ENCODE results near the gene FUT3. TPM values are rescaled to one million over a fixed set of nuclear protein-coding genes. Genes with fewer than 3 reads are reported as not detected.

FUT3 gene
- total and polyA plus RNA-seq, 8 donors, result 1.1 to 119 (median 7.8) TPM

- Histone ChIP-seq H3K36me3 (peaks cover 0 to 4% (median 0%) of the 10 kb centered on the region in 4 donors), H3K27ac (peak overlapping the region in 2 of 5 donors; percentile 46 to 88), H3K4me3 (peak overlapping the region; percentile 30 to 49 (median 40)), H3K9me3 (no peaks in the 10 kb centered on the region), H3K27me3 (peaks cover 0 to 72% (median 24%) of the 10 kb centered on the region in 3 donors), H3K4me1 (peaks cover 45 to 73% (median 71%) of the 10 kb centered on the region in 4 donors)
- TF ChIP-seq CTCF (IDR thresholded peaks at IDR 0.05), result no peak
- no peak for TF ChIP-seq POLR2A (IDR thresholded peaks at IDR 0.05)
- TF ChIP-seq EP300 (IDR thresholded peaks at IDR 0.05), result no peak
- no peak for TF ChIP-seq POLR2AphosphoS5 (IDR thresholded peaks at IDR 0.05)
- 5 to 22% (median 8%) methylated on average over 8 of the region's 8 CpGs for WGBS, 5 donors
- no peak for DNase-seq
- intact Hi-C loops (cut with DNase I; ENCODE audit: low total_unique reads), result loop anchor here (10.0 kb wide), 1 partner anchor 91 kb away; no protein-coding TSS in a partner anchor
Measured at GRCh38 chr19:5803441-5803751, 47.9 kb downstream of the FUT3 start.

GRCh38 chr19:5801796-5802619, 49.2 kb downstream of the FUT3 start:
- Histone ChIP-seq H3K36me3 (no peaks in the 10 kb centered on the region), H3K27me3 (peaks cover 0 to 72% (median 24%) of the 10 kb centered on the region in 3 donors), H3K9me3 (no peaks in the 10 kb centered on the region), H3K4me3 (no peak overlapping the region), H3K27ac (no peak overlapping the region), H3K4me1 (peaks cover 45 to 75% (median 72%) of the 10 kb centered on the region in 4 donors)
- peak in 1 of 2 donors; percentile 82 for DNase-seq
- 9 to 24% (median 13%) methylated on average over 17 to 33 of the region's 33 CpGs for WGBS, 5 donors
- intact Hi-C loops (cut with DNase I; ENCODE audit: low total_unique reads), result loop anchor here (10.0 kb wide), 1 partner anchor 93 kb away; no protein-coding TSS in a partner anchor
- TF ChIP-seq EP300 (IDR thresholded peaks at IDR 0.05), result no peak
- no peak for TF ChIP-seq CTCF (IDR thresholded peaks at IDR 0.05)
- no peak for TF ChIP-seq POLR2A (IDR thresholded peaks at IDR 0.05)
- TF ChIP-seq POLR2AphosphoS5 (IDR thresholded peaks at IDR 0.05), result no peak

- H3K4me1 ChIP-seq, result peaks cover 45 to 66% (median 63%) of the 10 kb centered on the region in 4 donors
- H3K27ac ChIP-seq, result peak overlapping the region; percentile 3 to 83 (median 60)
- DNase-seq, result peak in 1 of 2 donors; percentile 57
- intact Hi-C loops (cut with DNase I; ENCODE audit: low total_unique reads), result loop anchor here (10.0 kb wide), 1 partner anchor 94 kb away; no protein-coding TSS in a partner anchor
- TF ChIP-seq EP300 (IDR thresholded peaks at IDR 0.05) (no peak), POLR2AphosphoS5 (IDR thresholded peaks at IDR 0.05) (no peak), POLR2A (IDR thresholded peaks at IDR 0.05) (no peak), CTCF (IDR thresholded peaks at IDR 0.05) (no peak)
- H3K36me3 ChIP-seq, result no peaks in the 10 kb centered on the region
- H3K27me3 ChIP-seq, result peaks cover 0 to 68% (median 24%) of the 10 kb centered on the region in 3 donors
- no peak overlapping the region for H3K4me3 ChIP-seq
- WGBS, 5 donors, result 37 to 51% (median 49%) methylated on average over 16 to 17 of the region's 17 CpGs
- no peaks in the 10 kb centered on the region for H3K9me3 ChIP-seq
Measured at GRCh38 chr19:5800361-5801270, 50.6 kb downstream of the FUT3 start.

Measured in stomach (tissue), 9 donors.